ENCODE results near the gene GPC1.

GRCh38 chr2:240517342-240517741 is 81.9 kb downstream of the GPC1 start:
- TF ChIP-seq CTCF (IDR thresholded peaks at IDR 0.05; ENCODE audit: extremely low read depth in 1 of 2, insufficient read depth in 1 of 2, low read depth in 1 of 2, low read length in 2 of 2) (no peak), POLR2AphosphoS5 (IDR thresholded peaks at IDR 0.05; ENCODE audit: insufficient read depth, low read depth, low read length) (no peak), EZH2 (IDR thresholded peaks at IDR 0.05; ENCODE audit: borderline replicate concordance, low read depth, low read length, severe bottlenecking) (no peak), POLR2A (IDR thresholded peaks at IDR 0.05; ENCODE audit: low read depth, low read length) (no peak), MAX (IDR thresholded peaks at IDR 0.05; ENCODE audit: insufficient read depth, insufficient read length) (no peak), JUN (IDR thresholded peaks at IDR 0.05; ENCODE audit: borderline replicate concordance, insufficient read depth, insufficient read length, low read depth) (no peak), GATA2 (IDR thresholded peaks at IDR 0.05; ENCODE audit: insufficient read depth, insufficient read length, low read depth, low read length) (no peak), FOS (IDR thresholded peaks at IDR 0.05; ENCODE audit: borderline replicate concordance, insufficient read depth, low read length) (no peak), MYC (IDR thresholded peaks at IDR 0.05; ENCODE audit: low read depth, low read length) (no peak)
